ENCODE measurements around the gene FDPS.
"Not testable (repeated sequence)": the region's sequence is repeated elsewhere in the genome, so short reads cannot be mapped to it uniquely, and the experiment has no call there.

Gene FDPS

GRCh38 chr1:155320252-155320651, 11.6 kb downstream of the FDPS start:
- DNase-seq (ENCODE audit: low read depth): peak; percentile 22

- peak; percentile 70 for DNase-seq (ENCODE audit: low read depth)
These were observed 12.3 kb downstream of the FDPS start, which contains the start of gene RUSC1 for GRCh38 chr1:155320661-155321617. Gene RUSC1 (plus strand): TSS chr1:155320894. CDS start chr1:155321774, 880 bp downstream.

GRCh38 chr1:155321639-155322503, 13.2 kb downstream of the FDPS start:
- no peak for DNase-seq (ENCODE audit: low read depth)

GRCh38 chr1:155322571-155322952, 13.9 kb downstream of the FDPS start:
- DNase-seq (ENCODE audit: low read depth): peak; percentile 32

GRCh38 chr1:155322953-155323728, 14.5 kb downstream of the FDPS start:
- peak; percentile 98 for DNase-seq (ENCODE audit: low read depth)

GRCh38 chr1:155323729-155324036, 15.0 kb downstream of the FDPS start:
- peak; percentile 92 for DNase-seq (ENCODE audit: low read depth)

- peak; percentile 98 for DNase-seq (ENCODE audit: low read depth)
These were observed 15.5 kb downstream of the FDPS start for GRCh38 chr1:155324037-155324716.

GRCh38 chr1:155324717-155325602, 16.3 kb downstream of the FDPS start:
- peak; percentile 32 for DNase-seq (ENCODE audit: low read depth)

- DNase-seq (ENCODE audit: low read depth): no peak
These were observed 16.9 kb downstream of the FDPS start for GRCh38 chr1:155325603-155325893.

GRCh38 chr1:155326020-155326526, 17.4 kb downstream of the FDPS start:
- DNase-seq (ENCODE audit: low read depth): no peak

- DNase-seq (ENCODE audit: low read depth): no peak
These were observed 18.0 kb downstream of the FDPS start for GRCh38 chr1:155326631-155327037.

GRCh38 chr1:155327981-155328380, 19.3 kb downstream of the FDPS start:
- no peak for DNase-seq (ENCODE audit: low read depth)

- not testable (repeated sequence) for DNase-seq (ENCODE audit: low read depth)
These were observed 20.2 kb downstream of the FDPS start for GRCh38 chr1:155328856-155329255.

GRCh38 chr1:155329980-155330598, 21.4 kb downstream of the FDPS start:
- no peak for DNase-seq (ENCODE audit: low read depth)

- DNase-seq (ENCODE audit: low read depth): no peak
These were observed 26.3 kb downstream of the FDPS start for GRCh38 chr1:155334962-155335361.

GRCh38 chr1:155339515-155340097, 30.9 kb downstream of the FDPS start:
- DNase-seq (ENCODE audit: low read depth): peak; percentile 51

- DNase-seq (ENCODE audit: low read depth): no peak
These were observed 34.2 kb downstream of the FDPS start for GRCh38 chr1:155342842-155343241.

GRCh38 chr1:155352631-155353030, 44.0 kb downstream of the FDPS start:
- no peak for DNase-seq (ENCODE audit: low read depth)

GRCh38 chr1:155360051-155360450, 51.4 kb downstream of the FDPS start:
- no peak for DNase-seq (ENCODE audit: low read depth)

All from fibroblast of gingiva (primary cell).